A549 (cell line): ENCODE results near the gene NIPBL. TPM values are rescaled to one million over a fixed set of nuclear protein-coding genes. Genes with fewer than 3 reads are reported as not detected.
A peak's percentile ranks its signal among the peaks of the same experiment; 100 is the strongest.

Experiments
- ATAC-seq, 2 experiments: fragments of 200-7000 bp in 1 of 2; fragments of >200 bp in 1 of 2; cut with Nextera tagmentation in 1 of 2; cut with Tn5 transposase in 1 of 2; 3 replicates each; pipeline versions ENCODE4 v1.8.0 to v1.9.1; 2018 to 2020; ENCODE audit warnings: mild to moderate bottlenecking in 1 of 2, moderate library complexity in 1 of 2
- CTCF ChIA-PET: fragments of 300-600 bp; sonication (Branson Sonifier 250); formaldehyde crosslinking; extraction: SDS; loops from one replicate; lab custom pipeline; 2021; ENCODE audit warnings: antibody characterized with exemption, inconsistent platforms; lab: Yijun Ruan, JAX
- POLR2A ChIA-PET: fragments of 350-600 bp; formaldehyde crosslinking; extraction: SDS; loops from one replicate; lab custom pipeline; 2021; ENCODE audit warnings: antibody characterized with exemption, inconsistent platforms; lab: Yijun Ruan, JAX
- DNase-seq, 2 experiments: peaks; one replicate each; pipeline versions ENCODE4 v3.0.0 to v3.0.0-alpha.2; 2011 to 2016; ENCODE audit warnings: low read depth in 1 of 2, low spot score in 1 of 2
- FAIRE-seq: peaks from 2 replicates; lab custom pipeline; 2011; peaks lifted over from hg19 to GRCh38; lab: Jason Lieb, UNC
- H3K27ac ChIP-seq, 2 experiments: fragments of >200 bp; sonication (Bioruptor Twin); formaldehyde crosslinking; 3 replicates each; pipeline ENCODE4 v1.5.1; 2016 to 2017
- H3K4me1 ChIP-seq: fragments of >200 bp; sonication (Bioruptor Twin); formaldehyde crosslinking; 3 replicates; pipeline ENCODE4 v1.6.1; 2016
- H3K4me2 ChIP-seq: fragments of >200 bp; sonication (Bioruptor Twin); formaldehyde crosslinking; 3 replicates; pipeline ENCODE4 v1.6.1; 2016
- H3K4me3 ChIP-seq: fragments of >200 bp; sonication (Bioruptor Twin); formaldehyde crosslinking; 3 replicates; pipeline ENCODE4 v1.5.1; 2016
- H3K9me3 ChIP-seq: fragments of >200 bp; sonication (Bioruptor Twin); formaldehyde crosslinking; 3 replicates; pipeline ENCODE4 v1.6.1; 2016
- CBX2 ChIP-seq: fragments of 200-600 bp; sonication (generic); IDR thresholded peaks from 2 replicates; pipeline ENCODE4 v1.6.1; 2016; ENCODE audit warnings: low read depth, mild to moderate bottlenecking, borderline replicate concordance
- CBX8 ChIP-seq: fragments of 200-600 bp; sonication (generic); IDR thresholded peaks from 2 replicates; pipeline ENCODE4 v1.6.1; 2016
- CEBPB ChIP-seq, 2 experiments: fragments of >200 bp in 1 of 2; sonication (Bioruptor Twin) in 1 of 2; formaldehyde crosslinking in 1 of 2; IDR thresholded peaks; 2 replicates each; pipeline ENCODE4 v1.6.1; 2012 to 2016
- CHD2 ChIP-seq: fragments of 150-350 bp; IDR thresholded peaks from 2 replicates; pipeline ENCODE4 v1.6.1; 2014; ENCODE audit warnings: low read length; ENCODE audit not compliant: partially characterized antibody
- FOSB ChIP-seq: fragments of 250-450 bp; sonication (Bioruptor Pico); IDR thresholded peaks from 2 replicates; pipeline ENCODE4 v1.5.0; 2020; ENCODE audit warnings: mild to moderate bottlenecking, moderate library complexity
- GATA3 ChIP-seq: IDR thresholded peaks from 2 replicates; pipeline ENCODE4 v1.6.1; 2012; ENCODE audit warnings: borderline replicate concordance
- KDM5A ChIP-seq: fragments of 200-600 bp; sonication (generic); IDR thresholded peaks from 2 replicates; pipeline ENCODE4 v1.6.1; 2016; ENCODE audit warnings: antibody characterized with exemption, mild to moderate bottlenecking
- MAFK ChIP-seq: fragments of 450-650 bp; IDR thresholded peaks from 2 replicates; pipeline ENCODE4 v1.6.1; 2014; ENCODE audit not compliant: partially characterized antibody
- MYC ChIP-seq: IDR thresholded peaks from 2 replicates; pipeline ENCODE4 v1.6.1; 2012; ENCODE audit warnings: mild to moderate bottlenecking, inconsistent platforms, low read length, improper control_type of control experiment, borderline replicate concordance
- NFE2L2 ChIP-seq: fragments of 150-350 bp; conservative IDR thresholded peaks from 2 replicates; pipeline ENCODE4 v1.6.1; 2014; ENCODE audit warnings: low read length
- NPAS2 ChIP-seq: fragments of 250-450 bp; sonication (Bioruptor Pico); IDR thresholded peaks from 2 replicates; pipeline ENCODE4 v1.8.0; 2022; ENCODE audit warnings: mild to moderate bottlenecking, moderate library complexity, borderline replicate concordance
- PHF8 ChIP-seq: fragments of 200-600 bp; sonication (generic); IDR thresholded peaks from 2 replicates; pipeline ENCODE4 v1.6.1; 2016; ENCODE audit warnings: low read depth, mild to moderate bottlenecking, antibody characterized with exemption, moderate library complexity, borderline replicate concordance
- POLR2A ChIP-seq: IDR thresholded peaks from 2 replicates; pipeline ENCODE4 v1.6.1; 2012; ENCODE audit warnings: mild to moderate bottlenecking, low read length
- POLR2AphosphoS2 ChIP-seq: conservative IDR thresholded peaks from 2 replicates; pipeline ENCODE4 v1.6.1; 2012; ENCODE audit warnings: low read length, improper control_type of control experiment, inconsistent platforms
- RCOR1 ChIP-seq: fragments of 150-350 bp; IDR thresholded peaks from 2 replicates; pipeline ENCODE4 v1.6.1; 2014; ENCODE audit warnings: antibody characterized with exemption, low read length, low read depth
- RFX5 ChIP-seq: fragments of 450-650 bp; IDR thresholded peaks from 2 replicates; pipeline ENCODE4 v1.7.1; 2014; ENCODE audit warnings: antibody characterized with exemption, mild to moderate bottlenecking, moderate library complexity
- SMC3 ChIP-seq: fragments of >200 bp; sonication (Bioruptor Twin); formaldehyde crosslinking; IDR thresholded peaks from 3 replicates; pipeline ENCODE4 v1.6.1; 2018; ENCODE audit warnings: inconsistent platforms
- TP53 ChIP-seq: fragments of 250-450 bp; sonication (Bioruptor Pico); IDR thresholded peaks from 2 replicates; pipeline ENCODE4 v1.5.0; 2021; ENCODE audit warnings: mild to moderate bottlenecking, moderate library complexity
- ZNF302 ChIP-seq: fragments of 250-450 bp; sonication (Bioruptor Pico); IDR thresholded peaks from 2 replicates; pipeline ENCODE4 v1.9.0; 2021; ENCODE audit warnings: inconsistent platforms, mild to moderate bottlenecking, moderate library complexity
- WGBS: methylation state at CpG from one replicate; pipeline ENCODE4 v1.1.6; 2017; ENCODE audit errors: missing lambda C conversion rate; 5-methylcytosine and 5-hydroxymethylcytosine counted together
- polyA plus RNA-seq, 4 experiments: library from polyadenylated mRNA; depleted of rRNA in 3 of 4; stranded (reverse); fragments of >200 nt; fragmentation: RNase III in 1 of 4; extraction: RNeasy Plus Mini Kit Qiagen cat#74134 plus additional on column Dnase treatment in 1 of 4; gene quantifications; 2 replicates in 3 of 4; 3 replicates in 1 of 4; pipeline ENCODE4 v1.2.3, GENCODE V29; 2011 to 2017
- TF ChIP-seq, protein P1 (sequence below): fragments of 450-650 bp; IDR thresholded peaks from 2 replicates; pipeline ENCODE4 v1.6.1; 2014; ENCODE audit warnings: antibody characterized with exemption
- TF ChIP-seq, protein P2 (sequence below): fragments of 250-450 bp; sonication (Bioruptor Pico); IDR thresholded peaks from 2 replicates; pipeline ENCODE4 v1.5.0; 2021; ENCODE audit warnings: mild to moderate bottlenecking, moderate library complexity, borderline replicate concordance
- TF ChIP-seq, protein P3 (sequence below): IDR thresholded peaks from 2 replicates; pipeline ENCODE4 v1.6.1; 2012
- TF ChIP-seq, protein P4 (sequence below): fragments of 150-350 bp; IDR thresholded peaks from 2 replicates; pipeline ENCODE4 v1.6.1; 2014; ENCODE audit warnings: low read depth, mild to moderate bottlenecking, low read length

Gene NIPBL
- polyA plus RNA-seq, 2 of the 4 experiments (the other 2 are of a cell fraction): 12.4 to 33.4 TPM

DNA sequence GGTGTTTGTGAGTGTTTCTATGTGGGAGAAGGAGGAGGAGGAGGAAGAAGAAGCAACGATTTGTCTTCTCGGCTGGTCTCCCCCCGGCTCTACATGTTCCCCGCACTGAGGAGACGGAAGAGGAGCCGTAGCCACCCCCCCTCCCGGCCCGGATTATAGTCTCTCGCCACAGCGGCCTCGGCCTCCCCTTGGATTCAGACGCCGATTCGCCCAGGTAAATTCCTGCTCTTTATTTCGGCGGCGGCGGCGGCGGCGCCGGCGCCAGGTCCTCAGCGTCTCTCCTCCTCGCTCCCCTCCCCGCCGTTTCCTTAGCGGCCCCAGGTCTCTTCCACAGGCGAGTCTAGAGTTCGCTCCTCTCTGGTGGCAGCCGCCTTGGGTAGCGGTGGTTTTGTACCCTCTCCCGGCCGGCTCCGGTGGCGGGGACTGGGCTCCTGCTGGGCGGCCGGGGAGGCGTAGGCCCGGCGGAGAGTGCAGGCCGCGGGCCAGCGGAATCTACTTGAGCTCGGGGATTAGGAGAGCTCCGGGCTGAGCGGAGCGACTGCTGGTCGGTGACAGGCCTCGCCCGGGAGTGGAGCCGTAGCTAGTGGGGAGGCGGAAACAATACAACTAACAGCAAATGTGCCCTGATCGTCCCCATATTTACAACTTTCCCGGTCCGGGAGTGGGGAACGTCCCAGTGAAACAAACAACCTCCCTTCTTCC is 547 bp downstream of the NIPBL start:
- FAIRE-seq: no peak
- CTCF ChIA-PET: interaction anchor here (0.8 to 2.0 kb wide), 5 partner anchors 51 to 148 kb away, joined by 3 to 7 read pairs (median 4); no protein-coding TSS in a partner anchor
- Histone ChIP-seq H3K9me3 (no peaks in the 10 kb centered on the region), H3K4me1 (peaks cover 38% of the 10 kb centered on the region), H3K27ac (peak overlapping the region; percentile 94 to 97), H3K4me2 (peak overlapping the region; percentile 91), H3K4me3 (peak overlapping the region; percentile 87)
- peak; percentile 67 to 68 for ATAC-seq
- 1% methylated on average over 32 of the region's 57 CpGs for WGBS
- DNase-seq: peak; percentile 36 to 71
- POLR2A ChIA-PET: interaction anchor here (1.1 kb wide), 1 partner anchor 143 kb away, joined by 4 read pairs; no protein-coding TSS in a partner anchor
- TF ChIP-seq SMC3 (no peak), MYC (no peak), CEBPB (IDR thresholded peaks at IDR 0.05) (no peak), GATA3 (no peak), KDM5A (0 out of 2 replicates have a peak, but pooled peaks have one; percentile 33), ZNF302 (no peak), PHF8 (peak; percentile 97), POLR2AphosphoS2 (no peak)
- TF ChIP-seq, protein P1, sequence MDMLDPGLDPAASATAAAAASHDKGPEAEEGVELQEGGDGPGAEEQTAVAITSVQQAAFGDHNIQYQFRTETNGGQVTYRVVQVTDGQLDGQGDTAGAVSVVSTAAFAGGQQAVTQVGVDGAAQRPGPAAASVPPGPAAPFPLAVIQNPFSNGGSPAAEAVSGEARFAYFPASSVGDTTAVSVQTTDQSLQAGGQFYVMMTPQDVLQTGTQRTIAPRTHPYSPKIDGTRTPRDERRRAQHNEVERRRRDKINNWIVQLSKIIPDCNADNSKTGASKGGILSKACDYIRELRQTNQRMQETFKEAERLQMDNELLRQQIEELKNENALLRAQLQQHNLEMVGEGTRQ: no peak
- TF ChIP-seq, protein P2, sequence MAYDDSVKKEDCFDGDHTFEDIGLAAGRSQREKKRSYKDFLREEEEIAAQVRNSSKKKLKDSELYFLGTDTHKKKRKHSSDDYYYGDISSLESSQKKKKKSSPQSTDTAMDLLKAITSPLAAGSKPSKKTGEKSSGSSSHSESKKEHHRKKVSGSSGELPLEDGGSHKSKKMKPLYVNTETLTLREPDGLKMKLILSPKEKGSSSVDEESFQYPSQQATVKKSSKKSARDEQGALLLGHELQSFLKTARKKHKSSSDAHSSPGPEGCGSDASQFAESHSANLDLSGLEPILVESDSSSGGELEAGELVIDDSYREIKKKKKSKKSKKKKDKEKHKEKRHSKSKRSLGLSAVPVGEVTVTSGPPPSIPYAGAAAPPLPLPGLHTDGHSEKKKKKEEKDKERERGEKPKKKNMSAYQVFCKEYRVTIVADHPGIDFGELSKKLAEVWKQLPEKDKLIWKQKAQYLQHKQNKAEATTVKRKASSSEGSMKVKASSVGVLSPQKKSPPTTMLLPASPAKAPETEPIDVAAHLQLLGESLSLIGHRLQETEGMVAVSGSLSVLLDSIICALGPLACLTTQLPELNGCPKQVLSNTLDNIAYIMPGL (CRISPR knock-in tag): peak; percentile 96
- TF ChIP-seq, protein P3, sequence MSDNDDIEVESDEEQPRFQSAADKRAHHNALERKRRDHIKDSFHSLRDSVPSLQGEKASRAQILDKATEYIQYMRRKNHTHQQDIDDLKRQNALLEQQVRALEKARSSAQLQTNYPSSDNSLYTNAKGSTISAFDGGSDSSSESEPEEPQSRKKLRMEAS: 0 out of 2 replicates have a peak, but pooled peaks have one; percentile 5
- TF ChIP-seq, all 56 proteins: peak for 4

DNA sequence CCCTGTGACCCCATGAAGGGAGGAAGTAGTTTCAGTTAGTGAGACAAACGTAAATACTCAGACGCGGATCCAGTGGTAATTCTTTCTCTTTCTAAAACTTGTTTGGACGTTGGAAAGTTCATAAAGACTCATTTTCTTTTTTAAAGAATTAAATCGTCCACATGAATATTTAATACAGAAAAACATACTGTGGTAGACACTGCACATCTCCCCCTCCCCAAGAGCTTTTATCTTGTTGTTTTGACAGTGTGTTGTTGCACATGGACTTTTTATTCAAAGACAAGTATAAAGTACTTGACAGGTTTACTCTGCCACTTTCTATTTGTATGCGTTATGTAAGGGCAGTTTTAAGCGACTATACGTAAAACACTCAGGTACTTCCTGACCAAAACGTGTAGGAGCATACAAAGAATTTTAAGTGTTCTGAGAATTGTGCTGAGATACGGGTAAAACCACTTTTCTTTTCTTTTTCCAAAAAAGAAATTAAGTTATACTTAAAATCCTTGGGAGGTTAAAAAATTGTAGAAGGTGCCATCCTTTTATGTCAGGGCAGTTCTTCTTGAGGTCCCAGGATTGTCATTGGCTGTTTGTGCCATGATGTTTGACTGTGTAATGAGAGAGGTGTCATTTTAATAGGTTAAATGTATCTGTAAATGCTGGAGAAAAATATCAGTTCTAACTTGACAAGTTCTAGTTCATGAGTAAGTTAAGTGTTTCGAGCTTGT is 1.3 kb downstream of the NIPBL start:
- Histone ChIP-seq H3K4me1 (peaks cover 38% of the 10 kb centered on the region), H3K9me3 (no peaks in the 10 kb centered on the region), H3K4me2 (peak overlapping the region; percentile 91), H3K27ac (peak overlapping the region; percentile 94 to 97), H3K4me3 (peak overlapping the region; percentile 87)
- peak; percentile 49 to 64 for DNase-seq
- FAIRE-seq: no peak
- CTCF ChIA-PET: interaction anchor here (0.9 to 2.0 kb wide), 2 partner anchors 68 to 148 kb away, joined by 3 to 7 read pairs; no protein-coding TSS in a partner anchor
- ATAC-seq: peak in 1 of 2 experiments; percentile 33; a peak in 3 of 6 replicates
- TF ChIP-seq RCOR1 (no peak), TP53 (CRISPR knock-in tag) (no peak), CBX2 (no peak), NFE2L2 (no peak), CHD2 (no peak)
- TF ChIP-seq, protein P3: 0 out of 2 replicates have a peak, but pooled peaks have one; percentile 3
- WGBS: 1% methylated on average over 11 of the region's 11 CpGs
- POLR2A ChIA-PET: no interaction called here

DNA sequence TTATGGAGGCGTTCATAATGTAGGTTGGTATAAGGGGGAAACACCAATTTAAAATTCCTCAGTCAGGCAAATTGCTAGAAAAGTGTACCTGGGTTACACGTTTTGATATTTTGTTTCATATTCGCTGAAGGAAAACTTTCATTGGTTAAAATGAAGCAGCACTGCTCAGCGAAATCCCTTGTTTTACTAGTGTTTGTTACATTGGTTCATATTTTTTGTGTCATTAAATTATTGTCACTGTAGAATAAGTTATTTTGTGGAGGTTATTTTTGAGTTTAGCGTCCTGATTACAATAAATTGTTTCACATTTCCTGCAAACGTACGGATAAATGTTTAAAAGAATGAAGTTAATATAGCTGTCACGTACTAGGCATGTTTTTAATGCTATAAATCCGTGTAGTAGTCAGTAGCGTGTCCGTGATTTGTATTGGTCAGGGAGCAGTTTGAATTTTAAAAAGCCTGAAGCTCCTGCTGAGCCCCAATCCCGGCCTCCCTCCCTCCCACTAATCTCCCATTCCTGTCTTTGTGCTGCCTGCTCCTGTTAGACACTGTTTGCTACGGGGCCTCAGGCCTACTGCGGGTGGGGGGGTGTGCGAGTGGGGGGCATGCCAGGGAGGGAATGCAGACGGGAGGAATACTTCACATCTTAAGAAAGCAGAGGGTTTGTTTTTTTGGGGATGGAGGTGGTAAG is 2.0 kb downstream of the NIPBL start:
- H3K4me1 ChIP-seq: peaks cover 34% of the 10 kb centered on the region
- POLR2A ChIA-PET: no interaction called here
- peak overlapping the region; percentile 91 for H3K4me2 ChIP-seq
- no peak for ATAC-seq
- CTCF ChIA-PET: no interaction called here
- H3K4me3 ChIP-seq: peak overlapping the region; percentile 87
- DNase-seq: no peak
- FAIRE-seq: no peak
- WGBS: 2% methylated on average over 16 of the region's 16 CpGs
- peak overlapping the region in 1 of 2 experiments; percentile 73; a peak in 3 of 6 replicates for H3K27ac ChIP-seq
- no peaks in the 10 kb centered on the region for H3K9me3 ChIP-seq
- TF ChIP-seq MYC (no peak), RFX5 (no peak), CBX8 (no peak), POLR2A (no peak), FOSB (no peak), MAFK (no peak), NPAS2 (no peak)
- TF ChIP-seq, protein P2 (CRISPR knock-in tag): no peak
- TF ChIP-seq, protein P4, sequence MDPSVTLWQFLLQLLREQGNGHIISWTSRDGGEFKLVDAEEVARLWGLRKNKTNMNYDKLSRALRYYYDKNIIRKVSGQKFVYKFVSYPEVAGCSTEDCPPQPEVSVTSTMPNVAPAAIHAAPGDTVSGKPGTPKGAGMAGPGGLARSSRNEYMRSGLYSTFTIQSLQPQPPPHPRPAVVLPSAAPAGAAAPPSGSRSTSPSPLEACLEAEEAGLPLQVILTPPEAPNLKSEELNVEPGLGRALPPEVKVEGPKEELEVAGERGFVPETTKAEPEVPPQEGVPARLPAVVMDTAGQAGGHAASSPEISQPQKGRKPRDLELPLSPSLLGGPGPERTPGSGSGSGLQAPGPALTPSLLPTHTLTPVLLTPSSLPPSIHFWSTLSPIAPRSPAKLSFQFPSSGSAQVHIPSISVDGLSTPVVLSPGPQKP: no peak
- TF ChIP-seq, protein P1: no peak
